GM19043 (cell line): Measurements from ENCODE around the gene C11orf52.

Source experiments
- ATAC-seq: cut with Tn5 transposase; IDR thresholded peaks from one replicate; pipeline ENCODE4 v1.9.1; 2021; ENCODE audit warnings: low read depth; ENCODE audit not compliant: unreplicated experiment

The C11orf52 gene

GRCh38 chr11:111937461-111937769, 18.7 kb downstream of the C11orf52 start:
- ATAC-seq, result no peak

GRCh38 chr11:111937844-111938243, 19.1 kb downstream of the C11orf52 start:
- ATAC-seq, result no peak

- peak; percentile 89 for ATAC-seq
These were observed 20.0 kb downstream of the C11orf52 start for GRCh38 chr11:111938687-111939160.

- ATAC-seq, result no peak
These were observed 21.3 kb downstream of the C11orf52 start for GRCh38 chr11:111939836-111940604.

GRCh38 chr11:111941963-111942362, 23.2 kb downstream of the C11orf52 start:
- no peak for ATAC-seq

GRCh38 chr11:111942829-111943228, 24.1 kb downstream of the C11orf52 start:
- no peak for ATAC-seq

GRCh38 chr11:111944139-111944538, 25.4 kb downstream of the C11orf52 start:
- ATAC-seq, result no peak

GRCh38 chr11:111944651-111945051, 25.9 kb downstream of the C11orf52 start:
- ATAC-seq, result no peak

GRCh38 chr11:111945198-111945597, 26.5 kb downstream of the C11orf52 start:
- ATAC-seq, result no peak

- no peak for ATAC-seq
These were observed 27.8 kb downstream of the C11orf52 start for GRCh38 chr11:111946499-111946898.

- peak; percentile 57 for ATAC-seq
These were observed 28.4 kb downstream of the C11orf52 start for GRCh38 chr11:111947143-111947542.

GRCh38 chr11:111949519-111950426, 31.1 kb downstream of the C11orf52 start:
- no peak for ATAC-seq

- ATAC-seq, result no peak
These were observed 32.9 kb downstream of the C11orf52 start for GRCh38 chr11:111951565-111951964.

- no peak for ATAC-seq
These were observed 35.4 kb downstream of the C11orf52 start for GRCh38 chr11:111954154-111954553.

GRCh38 chr11:111957663-111958444, 39.1 kb downstream of the C11orf52 start:
- no peak for ATAC-seq

GRCh38 chr11:111960916-111961315, 42.2 kb downstream of the C11orf52 start:
- ATAC-seq, result no peak

GRCh38 chr11:111961389-111962300, 42.9 kb downstream of the C11orf52 start:
- ATAC-seq, result no peak

GRCh38 chr11:111963931-111964340, 45.2 kb downstream of the C11orf52 start:
- no peak for ATAC-seq

GRCh38 chr11:111966678-111967077, 48.0 kb downstream of the C11orf52 start:
- no peak for ATAC-seq

GRCh38 chr11:111967649-111968048, 48.9 kb downstream of the C11orf52 start:
- ATAC-seq, result no peak
